Measurements from ENCODE around the gene CCDC9. TPM values are rescaled to one million over a fixed set of nuclear protein-coding genes. Genes with fewer than 3 reads are reported as not detected.

CCDC9 gene
- total and polyA plus RNA-seq, 2 of the 13 experiments (the other 11 are each of a cell fraction or from before 2014, with no cell fraction given), result 2.9 to 6.3 TPM

- peak; percentile 32; the same call in 1 of the 2 replicates for TF ChIP-seq TFDP2 (CRISPR knock-in tag; IDR thresholded peaks at IDR 0.05)
- peak; percentile 61; the same call in 1 of the 2 replicates for TF ChIP-seq KMT2A (CRISPR knock-in tag; IDR thresholded peaks at IDR 0.05)
- TF ChIP-seq KIAA2018 (CRISPR knock-in tag; IDR thresholded peaks at IDR 0.05; ENCODE audit: borderline replicate concordance), result no peak
- no peak for TF ChIP-seq PHF21A (CRISPR knock-in tag; IDR thresholded peaks at IDR 0.05)
- TF ChIP-seq ZNF605 (CRISPR knock-in tag; IDR thresholded peaks at IDR 0.05), result peak; percentile 61; the same call in 1 of the 2 replicates
- no peak for TF ChIP-seq ZNF446 (CRISPR knock-in tag; IDR thresholded peaks at IDR 0.05)
- no peak for TF ChIP-seq ZNF10 (CRISPR knock-in tag; IDR thresholded peaks at IDR 0.05; ENCODE audit: borderline replicate concordance, low read depth)
- 0 out of 2 replicates have a peak, but pooled peaks have one; percentile 17 for TF ChIP-seq ZNF724P (CRISPR knock-in tag; IDR thresholded peaks at IDR 0.05; ENCODE audit: borderline replicate concordance)
Measured at GRCh38 chr19:47273313-47274070, 17.2 kb downstream of the CCDC9 start (continued).
